Common myeloid progenitor, CD34-positive (primary cell): Measurements from ENCODE around the gene DCUN1D4.

ENCODE experiments used
- CTCF ChIA-PET: fragments of 350-600 bp; sonication (Branson Sonifier 250); formaldehyde crosslinking; loops from one replicate; lab custom pipeline; 2021; ENCODE audit warnings: antibody characterized with exemption; lab: Charles Lee
- POLR2A ChIA-PET: fragments of 350-600 bp; sonication (Branson Sonifier 250); formaldehyde crosslinking; loops from one replicate; lab custom pipeline; 2021; ENCODE audit warnings: antibody characterized with exemption; lab: Charles Lee
- DNase-seq, 3 donors: peaks; one replicate each; pipeline versions ENCODE4 v3.0.0 to v3.0.0-alpha.2; 2013
- H3K27ac ChIP-seq, 2 experiments: 1 replicate in 1 of 2; 2 replicates in 1 of 2; pipeline ENCODE4 v1.7.0; 2013; ENCODE audit warnings: inconsistent platforms in 2 of 2, low read length in 2 of 2, mild to moderate bottlenecking in 2 of 2, low read depth in 1 of 2, moderate library complexity in 1 of 2; ENCODE audit not compliant: severe bottlenecking in 2 of 2, insufficient read depth in 1 of 2, poor library complexity in 1 of 2
- H3K27me3 ChIP-seq, 5 experiments: replicated peaks in 2 of 5; 1 replicate in 3 of 5; 2 replicates in 2 of 5; pipeline versions ENCODE4 v1.6.1 to v1.7.0; 2013; ENCODE audit warnings: low read length in 4 of 5, mild to moderate bottlenecking in 2 of 5, moderate library complexity in 2 of 5, inconsistent platforms in 1 of 5; ENCODE audit not compliant: insufficient read depth in 5 of 5, control insufficient read depth in 4 of 5
- H3K36me3 ChIP-seq, 4 experiments: 1 replicate in 2 of 4; 2 replicates in 2 of 4; pipeline versions ENCODE4 v1.6.1 to v1.7.0; 2013; ENCODE audit warnings: low read length in 3 of 4, control low read depth in 1 of 4, mild to moderate bottlenecking in 1 of 4; ENCODE audit not compliant: control insufficient read depth in 4 of 4, insufficient read depth in 4 of 4
- H3K4me1 ChIP-seq, 4 experiments: 1 replicate in 3 of 4; 2 replicates in 1 of 4; pipeline versions ENCODE4 v1.6.1 to v1.7.1; 2013; ENCODE audit warnings: low read length in 3 of 4, mild to moderate bottlenecking in 3 of 4, control low read depth in 1 of 4, inconsistent platforms in 1 of 4, moderate library complexity in 1 of 4; ENCODE audit not compliant: control insufficient read depth in 4 of 4, insufficient read depth in 4 of 4; ENCODE audit errors: control extremely low read depth in 1 of 4
- H3K4me3 ChIP-seq, 7 experiments: 1 replicate in 4 of 7; 2 replicates in 3 of 7; pipeline versions ENCODE4 v1.5.1 to v1.7.0; 2013; ENCODE audit warnings: mild to moderate bottlenecking in 7 of 7, low read length in 6 of 7, moderate library complexity in 6 of 7, inconsistent platforms in 2 of 7, low read depth in 2 of 7, control low read depth in 1 of 7; ENCODE audit not compliant: insufficient read depth in 4 of 7, control insufficient read depth in 1 of 7; ENCODE audit errors: extremely low read depth in 1 of 7
- H3K9me3 ChIP-seq, 5 experiments: 1 replicate in 4 of 5; 2 replicates in 1 of 5; pipeline versions ENCODE4 v1.6.1 to v1.7.1; 2013; ENCODE audit warnings: low read length in 4 of 5, mild to moderate bottlenecking in 2 of 5, inconsistent platforms in 1 of 5, low read depth in 1 of 5, moderate library complexity in 1 of 5; ENCODE audit not compliant: control insufficient read depth in 4 of 5, insufficient read depth in 2 of 5; ENCODE audit errors: control extremely low read depth in 1 of 5
- WGBS: methylation state at CpG from one replicate; pipeline ENCODE4 v1.1.5; 2013; ENCODE audit not compliant: insufficient coverage; 5-methylcytosine and 5-hydroxymethylcytosine counted together

Gene DCUN1D4

GRCh38 chr4:51943221-51943620 lies 100.3 kb downstream of the DCUN1D4 start:
- no peaks in the 10 kb centered on the region for H3K27me3 ChIP-seq
- ChIA-PET CTCF (no interaction called here), POLR2A (no interaction called here)
- H3K27ac ChIP-seq: no peak overlapping the region
- H3K9me3 ChIP-seq: peaks cover 0 to 5% (median 0%) of the 10 kb centered on the region in 5 experiments
- no peak for DNase-seq
- 100% methylated on average over 2 of the region's 6 CpGs for WGBS
- no peaks in the 10 kb centered on the region for H3K4me1 ChIP-seq
- H3K4me3 ChIP-seq: no peak overlapping the region
- H3K36me3 ChIP-seq: no peaks in the 10 kb centered on the region

DNA sequence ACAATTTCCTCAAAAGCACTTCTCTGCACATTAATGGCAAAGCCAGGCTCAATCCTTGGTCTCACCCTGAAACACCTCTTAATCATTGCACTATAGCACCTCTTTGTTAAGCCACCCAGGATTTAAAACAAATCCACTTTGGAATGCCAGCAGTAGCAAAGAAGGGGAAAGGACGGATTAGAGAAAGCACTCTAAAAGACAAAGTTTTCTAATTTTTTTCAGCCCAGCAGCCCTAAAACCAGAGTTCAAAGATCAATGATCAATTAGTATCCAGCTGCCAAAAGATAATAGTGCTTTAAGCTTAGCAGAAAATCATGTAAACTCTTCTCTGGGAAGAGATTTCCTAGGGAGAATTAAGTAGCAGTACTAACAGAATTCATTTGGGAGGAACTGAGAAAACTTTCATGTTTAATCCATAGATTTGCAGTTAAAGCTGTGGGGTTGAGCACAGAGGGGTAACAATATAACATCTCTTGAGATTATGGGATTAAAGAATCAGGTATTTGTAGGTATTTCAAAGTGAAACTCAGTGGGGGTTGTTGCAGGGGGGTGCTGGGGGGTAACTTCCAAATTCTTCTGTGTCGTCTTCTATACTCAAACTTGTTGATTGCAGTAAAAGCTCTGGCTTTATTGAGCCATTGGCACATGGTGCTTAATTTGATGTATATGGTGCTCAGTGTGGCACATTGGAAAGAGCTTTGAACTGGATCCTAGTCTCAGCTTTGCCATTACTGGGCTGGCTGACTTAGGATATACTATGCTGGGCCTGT lies 115.4 kb downstream of the DCUN1D4 start:
- no peak for DNase-seq
- no CpG with 5 or more reads among the region's 2 CpGs for WGBS
- Histone ChIP-seq H3K27me3 (peaks cover 0 to 4% (median 0%) of the 10 kb centered on the region in 5 experiments), H3K4me3 (no peak overlapping the region), H3K9me3 (peaks cover 0 to 3% (median 2%) of the 10 kb centered on the region in 5 experiments), H3K4me1 (no peaks in the 10 kb centered on the region), H3K27ac (no peak overlapping the region), H3K36me3 (no peaks in the 10 kb centered on the region)
- POLR2A ChIA-PET: no interaction called here
- CTCF ChIA-PET: no interaction called here

- ChIA-PET CTCF (no interaction called here), POLR2A (no interaction called here)
- Histone ChIP-seq H3K9me3 (peaks cover 0 to 3% (median 2%) of the 10 kb centered on the region in 5 experiments), H3K27ac (no peak overlapping the region), H3K27me3 (peaks cover 0 to 4% (median 0%) of the 10 kb centered on the region in 5 experiments), H3K36me3 (no peaks in the 10 kb centered on the region), H3K4me3 (no peak overlapping the region), H3K4me1 (no peaks in the 10 kb centered on the region)
- WGBS: 92% methylated on average over 4 of the region's 4 CpGs
- no peak for DNase-seq
Measured at GRCh38 chr4:51960486-51960885, 117.5 kb downstream of the DCUN1D4 start.

DNA sequence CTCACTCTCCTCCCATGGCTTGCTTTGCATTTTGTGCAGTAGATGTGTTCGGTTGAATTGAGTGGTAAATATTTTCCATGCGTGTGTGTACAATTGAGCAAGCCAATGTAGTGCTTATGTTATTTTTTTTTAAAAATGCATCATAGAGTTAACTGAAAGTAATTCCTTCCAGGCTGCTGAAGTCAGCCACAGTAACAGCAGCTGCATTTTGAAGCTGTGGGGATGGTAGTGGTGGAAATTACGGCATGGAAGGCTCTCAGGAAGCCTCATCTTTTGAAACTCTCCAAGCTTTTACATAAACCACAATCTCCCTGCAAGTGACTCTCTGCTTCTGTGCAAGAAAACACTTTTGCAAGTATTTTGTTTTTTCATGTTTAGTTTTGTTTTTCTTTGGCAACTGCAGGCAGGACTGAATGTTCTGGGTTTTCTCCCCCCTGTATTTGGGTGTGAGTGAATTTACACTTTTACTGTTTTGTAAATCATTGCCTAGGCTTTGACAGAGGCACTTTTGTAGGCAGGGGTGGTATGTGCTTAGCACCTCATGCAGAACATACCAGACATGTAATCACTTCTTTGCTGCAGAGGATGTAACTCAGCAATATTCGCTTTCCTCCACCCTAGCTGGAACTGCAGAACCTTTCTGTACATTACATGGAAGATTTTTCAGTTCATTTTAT lies 121.0 kb downstream of the DCUN1D4 start:
- 100% methylated on average over 1 of the region's 4 CpGs for WGBS
- DNase-seq: no peak
- Histone ChIP-seq H3K4me1 (no peaks in the 10 kb centered on the region), H3K36me3 (no peaks in the 10 kb centered on the region), H3K9me3 (no peaks in the 10 kb centered on the region), H3K4me3 (no peak overlapping the region), H3K27ac (no peak overlapping the region), H3K27me3 (peaks cover 0 to 4% (median 0%) of the 10 kb centered on the region in 5 experiments)
- ChIA-PET CTCF (interaction anchor here (0.8 kb wide), 1 partner anchor 14 kb away, joined by 3 read pairs; no protein-coding TSS in a partner anchor), POLR2A (no interaction called here)

DNA sequence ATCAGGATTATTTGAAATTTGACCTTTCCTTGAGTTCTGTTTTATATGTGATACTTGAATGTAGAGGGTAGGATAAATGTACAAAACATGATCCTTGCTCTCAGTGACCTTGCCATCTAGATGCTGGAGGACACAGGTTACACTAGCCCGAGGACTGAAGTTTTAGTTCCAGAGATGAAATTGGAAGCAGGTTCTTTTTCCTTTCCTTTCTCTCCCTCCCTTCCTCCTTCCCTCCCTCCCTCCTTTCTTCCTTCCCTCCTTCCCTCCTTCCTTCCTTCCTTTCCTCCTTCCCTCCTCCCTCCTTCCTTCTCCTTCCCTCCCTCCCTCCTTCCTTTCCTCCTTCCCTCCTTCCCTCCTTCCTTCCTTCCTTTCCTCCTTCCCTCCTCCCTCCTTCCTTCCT lies 122.9 kb downstream of the DCUN1D4 start:
- DNase-seq: no peak
- Histone ChIP-seq H3K4me1 (no peaks in the 10 kb centered on the region), H3K36me3 (no peaks in the 10 kb centered on the region), H3K9me3 (no peaks in the 10 kb centered on the region), H3K27ac (no peak overlapping the region), H3K27me3 (no peaks in the 10 kb centered on the region), H3K4me3 (no peak overlapping the region)
- ChIA-PET POLR2A (no interaction called here), CTCF (no interaction called here)
- 80% methylated on average over 1 of the region's 1 CpG for WGBS
